GM21360 (cell line): ENCODE results near the gene TSC1.

ENCODE experiments used
- ATAC-seq: cut with Tn5 transposase; IDR thresholded peaks from one replicate; pipeline ENCODE4 v1.9.1; 2021; ENCODE audit warnings: mild to moderate bottlenecking, moderate library complexity; ENCODE audit not compliant: unreplicated experiment

The TSC1 gene

GRCh38 chr9:132894346-132894745 lies 50.1 kb downstream of the TSC1 start:
- no peak for ATAC-seq

- ATAC-seq: no peak
These were observed 52.0 kb downstream of the TSC1 start for GRCh38 chr9:132892400-132892799.

GRCh38 chr9:132888151-132888550 lies 56.3 kb downstream of the TSC1 start:
- ATAC-seq: no peak

GRCh38 chr9:132887181-132888120 lies 57.0 kb downstream of the TSC1 start:
- no peak for ATAC-seq

- ATAC-seq: no peak
These were observed 58.1 kb downstream of the TSC1 start for GRCh38 chr9:132886334-132886725.

GRCh38 chr9:132885720-132886333 lies 58.6 kb downstream of the TSC1 start:
- ATAC-seq: no peak

- no peak for ATAC-seq
These were observed 60.8 kb downstream of the TSC1 start for GRCh38 chr9:132883349-132884294.

- ATAC-seq: no peak
These were observed 61.8 kb downstream of the TSC1 start for GRCh38 chr9:132882616-132883015.

GRCh38 chr9:132881826-132882225 lies 62.6 kb downstream of the TSC1 start:
- no peak for ATAC-seq

- ATAC-seq: no peak
These were observed 64.1 kb downstream of the TSC1 start for GRCh38 chr9:132880324-132880661.

GRCh38 chr9:132879457-132880323 lies 64.7 kb downstream of the TSC1 start:
- no peak for ATAC-seq

GRCh38 chr9:132878695-132879456 lies 65.5 kb downstream of the TSC1 start, which contains the start of gene SPACA9:
TSS of gene SPACA9 (plus strand) at chr9:132878898. CDS start at chr9:132883948, 5,050 bp downstream.
- ATAC-seq: no peak

GRCh38 chr9:132877824-132878694 lies 66.4 kb downstream of the TSC1 start, which contains the start of gene AK8:
TSS of gene AK8 (minus strand) at chr9:132878284. CDS start at chr9:132878255, 29 bp downstream.
- ATAC-seq: peak; percentile 60

GRCh38 chr9:132877458-132877823 lies 67.0 kb downstream of the TSC1 start:
- no peak for ATAC-seq

- ATAC-seq: no peak
These were observed 67.6 kb downstream of the TSC1 start for GRCh38 chr9:132876849-132877248.

- no peak for ATAC-seq
These were observed 69.3 kb downstream of the TSC1 start for GRCh38 chr9:132875159-132875558.

GRCh38 chr9:132873403-132873802 lies 71.0 kb downstream of the TSC1 start:
- ATAC-seq: no peak

- no peak for ATAC-seq
These were observed 75.2 kb downstream of the TSC1 start for GRCh38 chr9:132869266-132869665.
